Effector CD8-positive, alpha-beta T cell (primary cell): Measurements from ENCODE around the gene ZNF362.

Source experiments
- DNase-seq: peaks from one replicate; lab custom pipeline; 2025; lab: John Stamatoyannopoulos, UW

Gene ZNF362

GRCh38 chr1:33327587-33328325, 71.5 kb downstream of the ZNF362 start:
- DNase-seq = no peak

- DNase-seq = no peak
These were observed 72.5 kb downstream of the ZNF362 start for GRCh38 chr1:33328817-33329216.

GRCh38 chr1:33329600-33330305, 73.5 kb downstream of the ZNF362 start:
- no peak for DNase-seq

GRCh38 chr1:33330361-33330890, 74.1 kb downstream of the ZNF362 start:
- no peak for DNase-seq

GRCh38 chr1:33330906-33331305, 74.6 kb downstream of the ZNF362 start:
- DNase-seq = no peak

- DNase-seq = no peak
These were observed 75.4 kb downstream of the ZNF362 start for GRCh38 chr1:33331444-33332356.

GRCh38 chr1:33332357-33332789, 76.1 kb downstream of the ZNF362 start:
- DNase-seq = no peak

GRCh38 chr1:33332881-33333280, 76.6 kb downstream of the ZNF362 start:
- DNase-seq = no peak

- DNase-seq = no peak
These were observed 77.8 kb downstream of the ZNF362 start for GRCh38 chr1:33334081-33334552.

GRCh38 chr1:33335020-33335419, 78.7 kb downstream of the ZNF362 start:
- DNase-seq = no peak

GRCh38 chr1:33336580-33336979, 80.3 kb downstream of the ZNF362 start:
- no peak for DNase-seq

GRCh38 chr1:33337441-33337840, 81.1 kb downstream of the ZNF362 start:
- no peak for DNase-seq

- no peak for DNase-seq
These were observed 81.8 kb downstream of the ZNF362 start for GRCh38 chr1:33338048-33338439.

- DNase-seq = no peak
These were observed 82.3 kb downstream of the ZNF362 start for GRCh38 chr1:33338440-33339211.

- DNase-seq = no peak
These were observed 83.1 kb downstream of the ZNF362 start for GRCh38 chr1:33339413-33339812.

GRCh38 chr1:33341190-33341589, 84.9 kb downstream of the ZNF362 start:
- no peak for DNase-seq

- DNase-seq = no peak
These were observed 85.9 kb downstream of the ZNF362 start for GRCh38 chr1:33342041-33342723.

GRCh38 chr1:33343539-33343938, 87.2 kb downstream of the ZNF362 start:
- DNase-seq = no peak

GRCh38 chr1:33344896-33345560, 88.7 kb downstream of the ZNF362 start:
- no peak for DNase-seq

GRCh38 chr1:33346533-33346926, 90.2 kb downstream of the ZNF362 start:
- no peak for DNase-seq
